Kidney (tissue), 14 donors: ENCODE measurements around the gene ITGB5. TPM values are rescaled to one million over a fixed set of nuclear protein-coding genes. Genes with fewer than 3 reads are reported as not detected.

Experiments used
- DNase-seq, 5 donors: peaks; one replicate each; pipeline ENCODE4 v3.0.0-alpha.2; 2013 to 2020
- FAIRE-seq: peaks from 2 replicates; lab custom pipeline; 2012; peaks lifted over from hg19 to GRCh38; lab: Jason Lieb, UNC
- H3K27ac ChIP-seq, 2 donors: one replicate each; pipeline ENCODE4 v1.7.0; 2013; ENCODE audit warnings: low read depth in 2 of 2, low read length in 2 of 2, inconsistent platforms in 1 of 2
- H3K27me3 ChIP-seq: one replicate; pipeline ENCODE4 v1.7.1; 2013; ENCODE audit warnings: low read length, inconsistent platforms; ENCODE audit not compliant: control insufficient read depth, insufficient read depth
- H3K36me3 ChIP-seq, 3 donors: one replicate each; pipeline versions ENCODE4 v1.7.0 to v1.7.1; 2013; ENCODE audit warnings: low read length in 3 of 3, control low read depth in 1 of 3, inconsistent platforms in 1 of 3; ENCODE audit not compliant: insufficient read depth in 3 of 3, control insufficient read depth in 2 of 3
- H3K4me1 ChIP-seq, 3 donors: one replicate each; pipeline versions ENCODE4 v1.7.0 to v1.7.1; 2013; ENCODE audit warnings: low read length in 3 of 3, inconsistent platforms in 1 of 3, low read depth in 1 of 3; ENCODE audit not compliant: control insufficient read depth in 2 of 3, insufficient read depth in 2 of 3
- H3K4me3 ChIP-seq, 3 donors: one replicate each; pipeline versions ENCODE4 v1.7.0 to v1.8.1; 2013; ENCODE audit warnings: low read length in 3 of 3, control low read depth in 1 of 3, inconsistent platforms in 1 of 3
- H3K9ac ChIP-seq, 3 donors: one replicate each; pipeline versions ENCODE4 v1.7.0 to v1.7.1; 2013; ENCODE audit warnings: low read length in 3 of 3, control low read depth in 1 of 3, inconsistent platforms in 1 of 3
- H3K9me3 ChIP-seq, 3 donors: one replicate each; pipeline versions ENCODE4 v1.7.0 to v1.7.1; 2013; ENCODE audit warnings: low read length in 3 of 3, control low read depth in 1 of 3, inconsistent platforms in 1 of 3; ENCODE audit not compliant: control insufficient read depth in 2 of 3, insufficient read depth in 1 of 3
- intact Hi-C: fragments of 100-400 bp; cut with DNase I; formaldehyde crosslinking; loops from one replicate; pipeline ENCODE4 v1.11.1; 2022
- polyA plus RNA-seq: library from polyadenylated mRNA; stranded (reverse); fragments of 350-450 nt; fragmentation: Illumina TruSeq; extraction: RNeasy Lipid Tissue Mini Kit (QIAGEN cat#74804); gene quantifications from one replicate; pipeline ENCODE4 v1.2.3, GENCODE V29; 2014; ENCODE audit warnings: low read depth, low replicate concordance; ENCODE audit not compliant: insufficient read depth
- total RNA-seq: library from RNA; stranded (reverse); fragmentation: NEBNext Ultra II Directional; extraction: Animal tissue kit (Norgen Biotek cat#: 25700); gene quantifications from one replicate; pipeline ENCODE4 v1.2.1, GENCODE V29; 2021
- TF ChIP-seq, protein P1 (sequence below): IDR thresholded peaks from 3 replicates; pipeline ENCODE4 v1.5.1; 2012; ENCODE audit warnings: mild to moderate bottlenecking, moderate library complexity, borderline replicate concordance; ENCODE audit not compliant: insufficient read depth; ENCODE audit errors: extremely low read depth
- donor health status: control.
- donor health status: control.
- donor health status: control.
- donor health status: control.
- donor health status: control.
- donor health status: DM: yes; HTN: yes; CAD: no.
- donor health status: Normal renal cell carcinoma (clear cell type).

Gene ITGB5
- total and polyA plus RNA-seq, 2 donors from 2014 or later, result 115 TPM

DNA sequence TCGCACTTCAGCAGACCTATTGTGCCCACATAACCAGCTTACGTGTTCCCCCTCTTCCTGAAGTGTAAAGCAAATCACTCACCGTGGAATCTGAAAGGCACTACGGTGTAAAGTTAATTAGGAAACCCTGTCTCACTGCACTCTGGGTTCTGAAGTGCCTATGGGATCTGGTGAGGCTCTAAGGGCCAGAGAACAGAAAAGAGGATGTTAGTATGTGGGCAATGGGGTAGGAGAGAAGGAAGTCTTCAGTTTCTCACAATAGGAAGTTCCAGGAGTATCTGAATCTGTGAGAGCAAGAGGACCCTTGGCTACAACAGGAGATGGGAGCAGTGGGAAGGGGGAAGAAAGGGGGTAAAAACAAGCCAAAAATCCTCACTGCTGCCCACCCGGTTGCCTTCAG, 71.4 kb downstream of the ITGB5 start:
- Histone ChIP-seq H3K9ac (no peak overlapping the region), H3K4me1 (peaks cover 9 to 18% (median 17%) of the 10 kb centered on the region in 3 donors), H3K27ac (no peak overlapping the region), H3K36me3 (peaks cover 0 to 13% (median 7%) of the 10 kb centered on the region in 3 donors), H3K4me3 (no peak overlapping the region), H3K9me3 (no peaks in the 10 kb centered on the region), H3K27me3 (no peaks in the 10 kb centered on the region)
- TF ChIP-seq, protein P1, sequence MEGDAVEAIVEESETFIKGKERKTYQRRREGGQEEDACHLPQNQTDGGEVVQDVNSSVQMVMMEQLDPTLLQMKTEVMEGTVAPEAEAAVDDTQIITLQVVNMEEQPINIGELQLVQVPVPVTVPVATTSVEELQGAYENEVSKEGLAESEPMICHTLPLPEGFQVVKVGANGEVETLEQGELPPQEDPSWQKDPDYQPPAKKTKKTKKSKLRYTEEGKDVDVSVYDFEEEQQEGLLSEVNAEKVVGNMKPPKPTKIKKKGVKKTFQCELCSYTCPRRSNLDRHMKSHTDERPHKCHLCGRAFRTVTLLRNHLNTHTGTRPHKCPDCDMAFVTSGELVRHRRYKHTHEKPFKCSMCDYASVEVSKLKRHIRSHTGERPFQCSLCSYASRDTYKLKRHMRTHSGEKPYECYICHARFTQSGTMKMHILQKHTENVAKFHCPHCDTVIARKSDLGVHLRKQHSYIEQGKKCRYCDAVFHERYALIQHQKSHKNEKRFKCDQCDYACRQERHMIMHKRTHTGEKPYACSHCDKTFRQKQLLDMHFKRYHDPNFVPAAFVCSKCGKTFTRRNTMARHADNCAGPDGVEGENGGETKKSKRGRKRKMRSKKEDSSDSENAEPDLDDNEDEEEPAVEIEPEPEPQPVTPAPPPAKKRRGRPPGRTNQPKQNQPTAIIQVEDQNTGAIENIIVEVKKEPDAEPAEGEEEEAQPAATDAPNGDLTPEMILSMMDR, result no peak
- no peak for DNase-seq
- intact Hi-C loops, result no loop called here
- FAIRE-seq, result no peak

DNA sequence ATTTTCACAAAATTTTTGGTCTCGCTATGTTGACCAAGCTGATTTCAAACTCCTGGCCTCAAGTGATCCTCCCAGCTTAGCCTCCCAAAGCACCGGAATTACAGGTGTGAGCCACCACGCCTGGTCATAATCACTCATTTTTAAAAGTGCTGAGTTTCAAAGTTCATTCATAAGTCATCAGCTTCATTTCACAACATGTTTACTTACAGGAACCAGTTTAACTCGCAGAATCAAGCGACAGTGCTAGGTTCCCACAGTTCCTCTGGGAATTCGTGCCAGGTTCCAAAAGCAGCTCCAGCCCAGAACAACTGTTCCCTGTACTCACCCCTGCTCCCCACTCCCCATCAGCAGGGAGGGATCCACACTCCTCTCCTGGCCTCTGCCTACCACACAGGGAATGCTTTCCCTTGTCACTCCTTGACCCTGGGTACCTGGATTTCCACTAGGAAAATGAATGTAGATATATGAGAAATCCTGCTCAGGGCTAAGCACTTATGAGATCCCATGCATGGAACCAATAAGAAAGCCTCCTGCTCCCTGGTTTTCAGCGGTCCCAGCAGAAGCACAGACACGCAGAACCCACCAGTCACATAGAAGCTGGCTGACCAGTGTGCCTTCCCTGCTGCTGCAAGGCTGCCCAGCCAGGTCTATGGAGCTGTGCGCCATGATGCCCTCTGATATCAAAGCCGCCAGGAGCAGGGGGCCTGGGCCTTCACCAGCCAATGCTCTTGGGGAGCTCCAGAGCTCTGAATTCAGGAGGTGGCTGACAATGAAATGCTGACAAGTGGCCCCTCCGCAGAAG, 72.3 kb downstream of the ITGB5 start:
- Histone ChIP-seq H3K27me3 (no peaks in the 10 kb centered on the region), H3K36me3 (peaks cover 0 to 13% (median 7%) of the 10 kb centered on the region in 3 donors), H3K27ac (no peak overlapping the region), H3K9ac (no peak overlapping the region), H3K4me3 (no peak overlapping the region), H3K9me3 (no peaks in the 10 kb centered on the region), H3K4me1 (peaks cover 9 to 18% (median 17%) of the 10 kb centered on the region in 3 donors)
- intact Hi-C loops, result no loop called here
- TF ChIP-seq, protein P1, result no peak
- DNase-seq, result no peak
- no peak for FAIRE-seq

DNA sequence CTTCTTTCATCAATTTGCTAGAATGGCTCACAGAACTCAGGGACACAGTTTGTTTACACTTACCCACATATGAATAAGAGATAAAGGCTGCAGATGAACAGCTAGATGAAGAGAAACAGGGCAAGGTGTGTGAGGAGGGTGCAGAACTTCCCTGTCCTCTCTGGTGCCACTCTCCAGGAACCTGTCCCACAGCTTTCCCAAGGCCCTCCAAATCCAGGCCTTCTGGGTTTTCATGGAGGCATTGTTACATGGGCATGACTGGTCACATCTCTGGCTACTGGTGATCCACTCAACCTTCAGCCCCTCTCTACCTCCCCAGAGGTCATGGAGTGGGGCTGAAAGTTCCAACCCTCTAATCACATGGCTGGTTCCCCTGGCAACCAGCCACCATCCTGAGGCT, 73.6 kb downstream of the ITGB5 start:
- TF ChIP-seq, protein P1, result no peak
- H3K36me3 ChIP-seq, result peaks cover 0 to 13% (median 7%) of the 10 kb centered on the region in 3 donors
- peaks cover 9 to 18% (median 17%) of the 10 kb centered on the region in 3 donors for H3K4me1 ChIP-seq
- no peaks in the 10 kb centered on the region for H3K9me3 ChIP-seq
- peak overlapping the region; percentile 61 to 83 for H3K27ac ChIP-seq
- no peak for DNase-seq
- H3K4me3 ChIP-seq, result no peak overlapping the region
- no peak overlapping the region for H3K9ac ChIP-seq
- intact Hi-C loops, result no loop called here
- FAIRE-seq, result no peak
- H3K27me3 ChIP-seq, result no peaks in the 10 kb centered on the region
